Measurements from ENCODE around the gene FAM170B.
A peak's percentile ranks its signal among the peaks of the same experiment; 100 is the strongest.

FAM170B gene

DNA sequence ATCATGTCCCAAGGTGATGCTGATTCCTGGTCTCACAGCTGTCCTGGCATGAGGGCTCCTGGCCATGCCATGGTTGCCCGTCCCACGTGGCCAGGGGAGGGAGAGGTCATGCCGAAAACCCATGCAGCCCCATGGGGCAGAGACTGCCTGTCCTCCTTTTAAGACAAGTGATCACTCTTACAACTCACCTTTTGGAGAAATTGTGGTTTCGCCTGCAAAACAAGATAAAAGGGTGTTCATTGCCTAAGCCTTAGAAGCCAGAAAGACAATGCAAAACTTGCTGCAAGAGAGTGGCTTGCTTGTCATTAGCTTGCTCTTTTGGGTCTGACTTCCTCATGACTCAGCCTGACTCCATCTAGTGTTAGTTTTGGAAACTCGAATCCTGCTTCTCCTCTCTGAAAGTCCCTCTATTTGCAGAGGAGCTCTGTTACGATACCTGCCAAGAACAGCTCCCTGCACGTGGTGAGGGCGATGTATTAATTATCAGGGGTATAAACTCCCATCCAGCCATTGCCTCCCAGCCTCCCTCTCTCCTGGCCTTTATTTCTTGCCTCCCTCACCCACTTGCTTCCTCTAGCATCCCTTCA lies 27.7 kb upstream of the FAM170B start:
- no peaks in the 10 kb centered on the region for H4K20me1 ChIP-seq (ENCODE audit: control insufficient read depth, insufficient read depth, low read depth, low read length)
- no peaks in the 10 kb centered on the region for H3K9me3 ChIP-seq (ENCODE audit: control insufficient read depth, insufficient read depth, low read length)
- H3K4me3 ChIP-seq (ENCODE audit: low read length): no peak overlapping the region
- H3K4me1 ChIP-seq (ENCODE audit: control insufficient read depth, low read length): peaks cover 4% of the 10 kb centered on the region
- TF ChIP-seq, protein P1, sequence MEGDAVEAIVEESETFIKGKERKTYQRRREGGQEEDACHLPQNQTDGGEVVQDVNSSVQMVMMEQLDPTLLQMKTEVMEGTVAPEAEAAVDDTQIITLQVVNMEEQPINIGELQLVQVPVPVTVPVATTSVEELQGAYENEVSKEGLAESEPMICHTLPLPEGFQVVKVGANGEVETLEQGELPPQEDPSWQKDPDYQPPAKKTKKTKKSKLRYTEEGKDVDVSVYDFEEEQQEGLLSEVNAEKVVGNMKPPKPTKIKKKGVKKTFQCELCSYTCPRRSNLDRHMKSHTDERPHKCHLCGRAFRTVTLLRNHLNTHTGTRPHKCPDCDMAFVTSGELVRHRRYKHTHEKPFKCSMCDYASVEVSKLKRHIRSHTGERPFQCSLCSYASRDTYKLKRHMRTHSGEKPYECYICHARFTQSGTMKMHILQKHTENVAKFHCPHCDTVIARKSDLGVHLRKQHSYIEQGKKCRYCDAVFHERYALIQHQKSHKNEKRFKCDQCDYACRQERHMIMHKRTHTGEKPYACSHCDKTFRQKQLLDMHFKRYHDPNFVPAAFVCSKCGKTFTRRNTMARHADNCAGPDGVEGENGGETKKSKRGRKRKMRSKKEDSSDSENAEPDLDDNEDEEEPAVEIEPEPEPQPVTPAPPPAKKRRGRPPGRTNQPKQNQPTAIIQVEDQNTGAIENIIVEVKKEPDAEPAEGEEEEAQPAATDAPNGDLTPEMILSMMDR (IDR thresholded peaks at IDR 0.05; ENCODE audit: low read depth, low read length, poor library complexity, severe bottlenecking): peak; percentile 44
- no peak for TF ChIP-seq EZH2phosphoT487 (IDR thresholded peaks at IDR 0.05; ENCODE audit: borderline replicate concordance, low read length)
- no peak overlapping the region for H3K27ac ChIP-seq (ENCODE audit: low read depth, low read length)
- no peak overlapping the region for H3K4me2 ChIP-seq (ENCODE audit: low read length)
- peaks cover 4% of the 10 kb centered on the region; the same call in 1 of the 2 replicates for H3K27me3 ChIP-seq (ENCODE audit: control insufficient read depth, low read length)
- no peaks in the 10 kb centered on the region for H3K79me2 ChIP-seq (ENCODE audit: control insufficient read depth, low read length)
- no peaks in the 10 kb centered on the region for H3K36me3 ChIP-seq (ENCODE audit: control insufficient read depth, low read length)
- no peaks in the 10 kb centered on the region for H3F3A ChIP-seq (ENCODE audit: control insufficient read depth, insufficient read depth)
- H3K9me2 ChIP-seq (replicated peaks; ENCODE audit: control insufficient read depth, low read length): no peaks in the 10 kb centered on the region

DNA sequence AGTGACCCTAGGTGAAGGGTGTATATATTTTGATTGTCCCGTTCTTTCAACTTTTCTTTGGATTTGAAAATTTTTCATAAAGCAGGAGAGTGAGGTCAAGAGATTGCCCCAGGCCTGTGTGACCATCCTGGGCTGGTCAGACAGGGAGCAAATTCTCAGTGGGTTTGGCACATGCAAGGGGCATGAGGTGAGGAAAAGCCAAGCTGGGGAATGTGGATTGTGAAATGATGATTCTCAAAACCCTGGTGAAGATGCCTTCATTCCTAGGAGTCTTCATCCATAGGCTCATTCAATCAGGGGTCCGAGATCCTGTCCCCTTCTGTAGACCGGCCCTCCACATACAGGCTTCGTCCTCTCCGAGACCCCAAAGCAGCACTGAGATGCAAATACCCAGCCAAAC lies 27.0 kb upstream of the FAM170B start:
- Histone ChIP-seq H3K9me2 (replicated peaks; ENCODE audit: control insufficient read depth, low read length) (no peaks in the 10 kb centered on the region), H3K36me3 (ENCODE audit: control insufficient read depth, low read length) (no peaks in the 10 kb centered on the region), H3K4me3 (ENCODE audit: low read length) (no peak overlapping the region), H3K27me3 (ENCODE audit: control insufficient read depth, low read length) (peaks cover 4% of the 10 kb centered on the region; the same call in 1 of the 2 replicates), H4K20me1 (ENCODE audit: control insufficient read depth, insufficient read depth, low read depth, low read length) (no peaks in the 10 kb centered on the region), H3F3A (ENCODE audit: control insufficient read depth, insufficient read depth) (no peaks in the 10 kb centered on the region), H3K9me3 (ENCODE audit: control insufficient read depth, insufficient read depth, low read length) (no peaks in the 10 kb centered on the region), H3K79me2 (ENCODE audit: control insufficient read depth, low read length) (no peaks in the 10 kb centered on the region), H3K4me1 (ENCODE audit: control insufficient read depth, low read length) (peaks cover 4% of the 10 kb centered on the region), H3K27ac (ENCODE audit: low read depth, low read length) (no peak overlapping the region), H3K4me2 (ENCODE audit: low read length) (no peak overlapping the region)
- TF ChIP-seq, protein P1 (IDR thresholded peaks at IDR 0.05; ENCODE audit: low read depth, low read length, poor library complexity, severe bottlenecking): no peak

DNA sequence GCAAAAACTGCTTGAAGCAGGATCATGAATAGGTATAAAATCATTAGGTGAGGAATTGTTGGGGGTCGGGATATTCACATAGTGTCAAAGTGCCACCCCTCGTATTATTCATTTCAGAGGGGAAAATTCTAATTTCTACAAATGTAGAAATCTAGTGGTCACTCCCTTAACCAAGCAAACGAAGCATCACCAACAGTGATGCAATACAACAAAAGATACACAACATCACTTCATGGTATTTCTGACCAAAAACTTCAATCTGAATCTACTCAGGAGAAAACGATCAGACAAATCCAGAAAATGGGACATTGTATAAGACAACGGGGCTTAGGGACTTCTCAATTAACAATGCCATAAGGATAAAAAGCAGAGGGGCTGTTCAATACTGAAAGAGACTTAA lies 26.3 kb upstream of the FAM170B start:
- Histone ChIP-seq H4K20me1 (ENCODE audit: control insufficient read depth, insufficient read depth, low read depth, low read length) (no peaks in the 10 kb centered on the region), H3K9me2 (replicated peaks; ENCODE audit: control insufficient read depth, low read length) (no peaks in the 10 kb centered on the region), H3K4me2 (ENCODE audit: low read length) (no peak overlapping the region), H3F3A (ENCODE audit: control insufficient read depth, insufficient read depth) (no peaks in the 10 kb centered on the region), H3K27me3 (ENCODE audit: control insufficient read depth, low read length) (peaks cover 4% of the 10 kb centered on the region; the same call in 1 of the 2 replicates), H3K4me1 (ENCODE audit: control insufficient read depth, low read length) (peaks cover 4% of the 10 kb centered on the region), H3K79me2 (ENCODE audit: control insufficient read depth, low read length) (no peaks in the 10 kb centered on the region), H3K36me3 (ENCODE audit: control insufficient read depth, low read length) (no peaks in the 10 kb centered on the region), H3K4me3 (ENCODE audit: low read length) (no peak overlapping the region), H3K9me3 (ENCODE audit: control insufficient read depth, insufficient read depth, low read length) (no peaks in the 10 kb centered on the region), H3K27ac (ENCODE audit: low read depth, low read length) (no peak overlapping the region)
- TF ChIP-seq, protein P1 (IDR thresholded peaks at IDR 0.05; ENCODE audit: low read depth, low read length, poor library complexity, severe bottlenecking): no peak
- TF ChIP-seq EZH2phosphoT487 (IDR thresholded peaks at IDR 0.05; ENCODE audit: borderline replicate concordance, low read length): no peak
